ENCODE results near the gene OR6X1.

- TF ChIP-seq CTCF (IDR thresholded peaks at IDR 0.05) = no peak
- no peak for TF ChIP-seq POLR2A (IDR thresholded peaks at IDR 0.05)
Observed at GRCh38 chr11:123801765-123802164, 47.4 kb upstream of the OR6X1 start.
